Measurements from ENCODE around the gene SDC3.

- TF ChIP-seq CTCF (conservative IDR thresholded peaks at IDR 0.05; ENCODE audit: low read depth, low read length), result no peak
- no peak for TF ChIP-seq EZH2 (IDR thresholded peaks at IDR 0.05; ENCODE audit: borderline replicate concordance, low read depth, low read length, poor library complexity, severe bottlenecking)
Observed at GRCh38 chr1:30868833-30869435, 39.6 kb downstream of the SDC3 start.
